ENCODE data around the gene LRMDA. TPM values are rescaled to one million over a fixed set of nuclear protein-coding genes. Genes with fewer than 3 reads are reported as not detected.

LRMDA gene
- total and polyA plus RNA-seq, 10 of the 15 experiments (the other 5 are each of a cell fraction or from before 2014, with no cell fraction given) = 0.07 to 0.54 (median 0.29) TPM; not detected in 4

- TF ChIP-seq, protein P1, sequence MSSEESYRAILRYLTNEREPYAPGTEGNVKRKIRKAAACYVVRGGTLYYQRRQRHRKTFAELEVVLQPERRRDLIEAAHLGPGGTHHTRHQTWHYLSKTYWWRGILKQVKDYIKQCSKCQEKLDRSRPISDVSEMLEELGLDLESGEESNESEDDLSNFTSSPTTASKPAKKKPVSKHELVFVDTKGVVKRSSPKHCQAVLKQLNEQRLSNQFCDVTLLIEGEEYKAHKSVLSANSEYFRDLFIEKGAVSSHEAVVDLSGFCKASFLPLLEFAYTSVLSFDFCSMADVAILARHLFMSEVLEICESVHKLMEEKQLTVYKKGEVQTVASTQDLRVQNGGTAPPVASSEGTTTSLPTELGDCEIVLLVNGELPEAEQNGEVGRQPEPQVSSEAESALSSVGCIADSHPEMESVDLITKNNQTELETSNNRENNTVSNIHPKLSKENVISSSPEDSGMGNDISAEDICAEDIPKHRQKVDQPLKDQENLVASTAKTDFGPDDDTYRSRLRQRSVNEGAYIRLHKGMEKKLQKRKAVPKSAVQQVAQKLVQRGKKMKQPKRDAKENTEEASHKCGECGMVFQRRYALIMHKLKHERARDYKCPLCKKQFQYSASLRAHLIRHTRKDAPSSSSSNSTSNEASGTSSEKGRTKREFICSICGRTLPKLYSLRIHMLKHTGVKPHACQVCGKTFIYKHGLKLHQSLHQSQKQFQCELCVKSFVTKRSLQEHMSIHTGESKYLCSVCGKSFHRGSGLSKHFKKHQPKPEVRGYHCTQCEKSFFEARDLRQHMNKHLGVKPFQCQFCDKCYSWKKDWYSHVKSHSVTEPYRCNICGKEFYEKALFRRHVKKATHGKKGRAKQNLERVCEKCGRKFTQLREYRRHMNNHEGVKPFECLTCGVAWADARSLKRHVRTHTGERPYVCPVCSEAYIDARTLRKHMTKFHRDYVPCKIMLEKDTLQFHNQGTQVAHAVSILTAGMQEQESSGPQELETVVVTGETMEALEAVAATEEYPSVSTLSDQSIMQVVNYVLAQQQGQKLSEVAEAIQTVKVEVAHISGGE (CRISPR knock-in tag; IDR thresholded peaks at IDR 0.05) = no peak
- TF ChIP-seq TCF7 (IDR thresholded peaks at IDR 0.05; ENCODE audit: borderline replicate concordance) (no peak), SRF (IDR thresholded peaks at IDR 0.05; ENCODE audit: low read depth in 2 of 2, low read length in 2 of 2) (no peak), MEF2A (IDR thresholded peaks at IDR 0.05; ENCODE audit: insufficient read depth, low read depth, low read length) (no peak), ZZZ3 (IDR thresholded peaks at IDR 0.05; ENCODE audit: control insufficient read depth, insufficient read length, low read depth) (no peak), YBX1 (IDR thresholded peaks at IDR 0.05) (no peak), NR2C2 (IDR thresholded peaks at IDR 0.05; ENCODE audit: borderline replicate concordance, control insufficient read depth, insufficient read length, low read depth) (no peak), NR2F1 (conservative IDR thresholded peaks at IDR 0.05) (no peak), IRF5 (IDR thresholded peaks at IDR 0.05; ENCODE audit: borderline replicate concordance) (no peak), E4F1 (IDR thresholded peaks at IDR 0.05; ENCODE audit: borderline replicate concordance, partially characterized antibody) (no peak), SP1 (IDR thresholded peaks at IDR 0.05; ENCODE audit: low read depth, low read length) (no peak)
- TF ChIP-seq, protein P2, sequence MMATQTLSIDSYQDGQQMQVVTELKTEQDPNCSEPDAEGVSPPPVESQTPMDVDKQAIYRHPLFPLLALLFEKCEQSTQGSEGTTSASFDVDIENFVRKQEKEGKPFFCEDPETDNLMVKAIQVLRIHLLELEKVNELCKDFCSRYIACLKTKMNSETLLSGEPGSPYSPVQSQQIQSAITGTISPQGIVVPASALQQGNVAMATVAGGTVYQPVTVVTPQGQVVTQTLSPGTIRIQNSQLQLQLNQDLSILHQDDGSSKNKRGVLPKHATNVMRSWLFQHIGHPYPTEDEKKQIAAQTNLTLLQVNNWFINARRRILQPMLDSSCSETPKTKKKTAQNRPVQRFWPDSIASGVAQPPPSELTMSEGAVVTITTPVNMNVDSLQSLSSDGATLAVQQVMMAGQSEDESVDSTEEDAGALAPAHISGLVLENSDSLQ (IDR thresholded peaks at IDR 0.05) = no peak
- TF ChIP-seq, protein P3, sequence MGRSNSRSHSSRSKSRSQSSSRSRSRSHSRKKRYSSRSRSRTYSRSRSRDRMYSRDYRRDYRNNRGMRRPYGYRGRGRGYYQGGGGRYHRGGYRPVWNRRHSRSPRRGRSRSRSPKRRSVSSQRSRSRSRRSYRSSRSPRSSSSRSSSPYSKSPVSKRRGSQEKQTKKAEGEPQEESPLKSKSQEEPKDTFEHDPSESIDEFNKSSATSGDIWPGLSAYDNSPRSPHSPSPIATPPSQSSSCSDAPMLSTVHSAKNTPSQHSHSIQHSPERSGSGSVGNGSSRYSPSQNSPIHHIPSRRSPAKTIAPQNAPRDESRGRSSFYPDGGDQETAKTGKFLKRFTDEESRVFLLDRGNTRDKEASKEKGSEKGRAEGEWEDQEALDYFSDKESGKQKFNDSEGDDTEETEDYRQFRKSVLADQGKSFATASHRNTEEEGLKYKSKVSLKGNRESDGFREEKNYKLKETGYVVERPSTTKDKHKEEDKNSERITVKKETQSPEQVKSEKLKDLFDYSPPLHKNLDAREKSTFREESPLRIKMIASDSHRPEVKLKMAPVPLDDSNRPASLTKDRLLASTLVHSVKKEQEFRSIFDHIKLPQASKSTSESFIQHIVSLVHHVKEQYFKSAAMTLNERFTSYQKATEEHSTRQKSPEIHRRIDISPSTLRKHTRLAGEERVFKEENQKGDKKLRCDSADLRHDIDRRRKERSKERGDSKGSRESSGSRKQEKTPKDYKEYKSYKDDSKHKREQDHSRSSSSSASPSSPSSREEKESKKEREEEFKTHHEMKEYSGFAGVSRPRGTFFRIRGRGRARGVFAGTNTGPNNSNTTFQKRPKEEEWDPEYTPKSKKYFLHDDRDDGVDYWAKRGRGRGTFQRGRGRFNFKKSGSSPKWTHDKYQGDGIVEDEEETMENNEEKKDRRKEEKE (IDR thresholded peaks at IDR 0.05) = no peak
- TF ChIP-seq, protein P4, sequence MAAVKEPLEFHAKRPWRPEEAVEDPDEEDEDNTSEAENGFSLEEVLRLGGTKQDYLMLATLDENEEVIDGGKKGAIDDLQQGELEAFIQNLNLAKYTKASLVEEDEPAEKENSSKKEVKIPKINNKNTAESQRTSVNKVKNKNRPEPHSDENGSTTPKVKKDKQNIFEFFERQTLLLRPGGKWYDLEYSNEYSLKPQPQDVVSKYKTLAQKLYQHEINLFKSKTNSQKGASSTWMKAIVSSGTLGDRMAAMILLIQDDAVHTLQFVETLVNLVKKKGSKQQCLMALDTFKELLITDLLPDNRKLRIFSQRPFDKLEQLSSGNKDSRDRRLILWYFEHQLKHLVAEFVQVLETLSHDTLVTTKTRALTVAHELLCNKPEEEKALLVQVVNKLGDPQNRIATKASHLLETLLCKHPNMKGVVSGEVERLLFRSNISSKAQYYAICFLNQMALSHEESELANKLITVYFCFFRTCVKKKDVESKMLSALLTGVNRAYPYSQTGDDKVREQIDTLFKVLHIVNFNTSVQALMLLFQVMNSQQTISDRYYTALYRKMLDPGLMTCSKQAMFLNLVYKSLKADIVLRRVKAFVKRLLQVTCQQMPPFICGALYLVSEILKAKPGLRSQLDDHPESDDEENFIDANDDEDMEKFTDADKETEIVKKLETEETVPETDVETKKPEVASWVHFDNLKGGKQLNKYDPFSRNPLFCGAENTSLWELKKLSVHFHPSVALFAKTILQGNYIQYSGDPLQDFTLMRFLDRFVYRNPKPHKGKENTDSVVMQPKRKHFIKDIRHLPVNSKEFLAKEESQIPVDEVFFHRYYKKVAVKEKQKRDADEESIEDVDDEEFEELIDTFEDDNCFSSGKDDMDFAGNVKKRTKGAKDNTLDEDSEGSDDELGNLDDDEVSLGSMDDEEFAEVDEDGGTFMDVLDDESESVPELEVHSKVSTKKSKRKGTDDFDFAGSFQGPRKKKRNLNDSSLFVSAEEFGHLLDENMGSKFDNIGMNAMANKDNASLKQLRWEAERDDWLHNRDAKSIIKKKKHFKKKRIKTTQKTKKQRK (IDR thresholded peaks at IDR 0.05; ENCODE audit: low read depth, low read length) = no peak
Measured at GRCh38 chr10:75875740-75876139, 444.3 kb downstream of the LRMDA start (continued).

Data from GM12878 (cell line).